GM19395 (cell line): ENCODE results near the gene CADM2.

ENCODE experiments used
- ATAC-seq: cut with Tn5 transposase; IDR thresholded peaks from one replicate; pipeline ENCODE4 v1.9.1; 2021; ENCODE audit warnings: mild to moderate bottlenecking, moderate library complexity; ENCODE audit not compliant: unreplicated experiment

CADM2 gene

DNA sequence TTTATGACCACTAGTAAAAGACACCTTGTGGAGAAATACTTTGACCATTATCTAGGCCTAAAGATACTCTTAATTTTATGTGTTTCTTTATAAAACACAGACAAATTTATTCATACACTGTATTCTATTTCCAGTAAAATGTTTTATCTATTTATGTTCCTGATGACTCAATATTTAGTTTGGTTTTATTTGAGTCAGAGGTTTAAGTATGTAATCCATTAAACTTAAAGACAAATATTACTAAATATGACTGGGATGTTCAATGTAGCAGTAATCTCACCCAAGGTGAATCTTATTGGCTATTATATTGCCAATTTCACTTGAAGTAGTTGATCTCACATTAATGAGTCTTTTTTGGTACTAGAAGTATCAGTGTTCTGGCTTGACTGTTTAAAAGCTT lies 799.7 kb downstream of the CADM2 start:
- ATAC-seq = no peak

DNA sequence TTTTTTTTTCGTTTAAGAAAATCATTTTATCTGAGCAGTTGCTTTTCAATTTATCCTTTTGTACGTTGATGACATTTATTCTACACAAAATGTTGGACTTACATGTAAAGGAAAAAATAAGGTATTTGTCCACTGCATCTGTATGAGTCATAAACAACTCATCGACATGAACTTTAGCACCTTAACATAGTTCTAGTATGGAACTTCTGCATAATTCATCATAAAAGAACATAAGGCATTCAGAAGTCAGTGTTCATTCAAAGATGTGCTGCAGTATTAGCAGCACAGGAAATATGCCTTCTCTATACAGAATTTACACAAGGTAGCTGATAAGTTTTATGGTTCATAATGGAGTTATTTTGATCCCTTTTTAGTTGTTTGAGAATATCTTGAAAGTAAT lies 801.6 kb downstream of the CADM2 start:
- ATAC-seq = no peak

- ATAC-seq = no peak
These were observed 822.0 kb downstream of the CADM2 start for GRCh38 chr3:85780806-85781205.

GRCh38 chr3:85781806-85782205 lies 823.0 kb downstream of the CADM2 start:
- ATAC-seq = no peak

- no peak for ATAC-seq
These were observed 824.5 kb downstream of the CADM2 start for GRCh38 chr3:85783291-85783690.

DNA sequence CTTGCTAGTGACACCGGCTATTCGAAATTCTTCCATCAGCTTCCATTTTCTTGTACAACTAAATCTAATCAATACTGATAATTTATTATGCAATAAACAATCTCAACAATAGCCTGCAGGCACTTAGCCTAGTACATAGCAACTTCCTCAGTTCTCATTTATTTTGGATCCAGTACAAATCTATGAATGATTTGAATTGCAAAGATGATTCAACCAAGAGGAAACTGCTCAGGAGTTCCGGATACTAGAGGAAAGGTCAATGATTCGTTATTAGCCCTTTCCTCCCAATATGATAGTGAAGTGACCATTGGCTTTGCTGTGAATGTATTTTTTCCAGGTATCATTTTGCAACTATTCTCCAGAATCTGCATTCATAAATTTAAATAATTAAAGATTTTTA lies 827.0 kb downstream of the CADM2 start:
- no peak for ATAC-seq

DNA sequence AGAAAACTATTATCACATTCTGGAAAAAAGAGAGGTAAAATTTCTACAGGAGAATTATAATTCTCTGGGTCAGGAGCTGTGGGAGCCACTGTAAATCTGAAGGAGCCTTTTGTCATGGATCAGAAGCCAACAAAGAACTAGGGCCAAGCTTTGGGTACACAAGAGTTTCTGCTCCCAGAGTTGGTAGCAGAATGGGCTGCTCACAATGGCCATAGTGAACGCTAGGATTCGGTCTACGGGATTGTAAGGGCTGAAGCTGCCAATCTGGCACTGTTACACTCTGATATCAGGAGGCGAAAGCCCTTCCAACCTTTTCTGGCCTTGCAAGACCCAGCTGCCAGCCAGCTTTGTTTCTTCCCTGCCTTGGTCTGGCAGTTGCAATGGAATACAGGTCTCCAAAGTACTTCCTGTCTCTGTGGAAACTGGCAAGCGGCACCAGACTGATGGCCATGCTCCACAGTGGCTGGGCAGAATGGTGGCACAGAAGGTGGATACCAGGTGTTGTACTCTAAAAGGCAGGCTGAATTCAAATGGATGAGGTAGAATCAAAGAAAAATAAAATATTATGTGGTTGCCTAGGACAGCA lies 831.7 kb downstream of the CADM2 start:
- no peak for ATAC-seq

DNA sequence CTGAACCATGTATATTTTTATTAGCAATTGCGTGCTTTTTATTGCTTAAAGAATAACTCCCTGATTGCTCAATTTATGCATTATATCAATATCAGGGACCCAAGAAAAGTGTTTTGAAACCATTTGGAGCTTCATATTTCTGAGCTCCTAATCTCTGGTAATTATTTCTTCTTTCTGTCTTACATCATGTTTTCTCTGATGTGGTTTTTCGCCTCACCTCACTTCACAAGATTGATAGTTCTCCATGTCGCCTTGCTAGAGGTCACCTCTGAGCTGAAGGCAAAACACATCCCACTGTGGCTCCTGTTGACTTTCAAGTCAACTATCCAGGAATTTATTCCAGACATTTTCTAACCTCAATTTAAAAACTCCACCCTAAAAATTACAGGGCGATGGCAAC lies 837.4 kb downstream of the CADM2 start:
- no peak for ATAC-seq

- ATAC-seq = no peak
These were observed 841.9 kb downstream of the CADM2 start for GRCh38 chr3:85800676-85801075.

GRCh38 chr3:85801955-85802354 lies 843.2 kb downstream of the CADM2 start:
- no peak for ATAC-seq

DNA sequence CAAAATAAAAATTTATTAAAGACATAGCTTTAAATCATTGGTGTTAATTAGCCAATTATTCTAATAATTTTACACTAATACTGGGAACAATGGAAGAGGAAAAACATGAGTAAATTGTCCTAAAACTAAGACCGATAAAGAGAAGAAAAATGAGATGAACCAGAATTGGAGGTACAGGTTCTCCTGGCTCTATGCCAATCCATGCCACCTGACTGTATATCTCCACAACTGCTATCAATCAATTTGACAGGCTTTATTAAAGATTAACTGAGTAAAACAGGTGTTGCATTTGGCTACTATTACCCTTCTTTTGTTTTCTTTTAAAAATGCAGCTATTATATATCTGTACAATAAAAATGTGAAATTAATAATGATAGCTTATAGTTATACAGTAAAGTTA lies 850.0 kb downstream of the CADM2 start:
- ATAC-seq = no peak

DNA sequence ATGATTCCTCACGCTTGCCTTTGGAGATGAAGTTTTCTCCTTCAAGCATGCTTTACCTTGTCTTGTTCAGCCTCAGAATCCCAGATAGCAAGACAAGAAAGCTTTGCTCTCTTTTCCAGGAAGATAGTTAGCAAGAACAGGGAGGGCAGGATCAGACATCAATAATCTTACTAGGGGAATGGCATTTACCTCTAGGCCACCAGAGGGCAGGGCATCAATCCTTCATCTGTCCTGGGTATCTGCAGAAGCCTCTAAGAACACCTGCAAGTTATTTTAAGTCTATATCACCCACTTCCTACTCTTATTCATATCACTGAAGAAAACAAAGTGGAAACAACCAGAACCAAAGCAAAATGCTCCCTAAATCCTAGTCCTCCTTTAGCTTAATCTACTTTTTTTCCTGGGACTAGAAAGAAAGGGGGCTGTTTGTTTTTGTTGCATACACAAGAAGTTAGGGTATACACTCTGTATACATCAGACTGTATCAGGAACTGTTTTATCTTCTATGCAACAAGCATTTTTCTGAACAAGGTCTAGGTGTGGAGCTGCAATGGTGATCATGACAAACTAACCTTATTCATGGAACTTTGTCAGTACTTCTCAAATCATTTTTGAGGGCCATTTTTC lies 862.5 kb downstream of the CADM2 start:
- ATAC-seq = no peak

GRCh38 chr3:85835857-85836440 lies 877.2 kb downstream of the CADM2 start:
- ATAC-seq = no peak

DNA sequence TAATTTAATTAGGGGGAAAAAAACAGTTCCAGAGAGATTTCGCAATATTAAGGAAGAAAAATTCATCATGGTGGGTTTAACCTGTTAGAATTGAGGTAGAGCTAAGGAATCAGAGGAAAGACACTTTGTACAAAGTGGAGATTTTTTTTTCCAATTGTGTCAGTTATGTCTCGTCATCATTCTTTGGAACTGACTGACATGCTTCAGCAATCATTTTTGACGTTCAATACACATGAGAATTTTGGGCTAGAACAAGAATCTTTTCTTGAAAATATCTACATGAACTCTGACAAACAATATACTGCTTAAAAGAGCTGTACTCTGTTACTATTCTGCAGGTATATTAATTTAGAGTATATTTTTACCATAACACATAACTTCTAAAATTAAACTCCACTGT lies 878.6 kb downstream of the CADM2 start:
- no peak for ATAC-seq

- no peak for ATAC-seq
These were observed 880.1 kb downstream of the CADM2 start for GRCh38 chr3:85838921-85839320.

- no peak for ATAC-seq
These were observed 883.3 kb downstream of the CADM2 start for GRCh38 chr3:85842081-85842480.

GRCh38 chr3:85846940-85847339 lies 888.2 kb downstream of the CADM2 start:
- no peak for ATAC-seq

DNA sequence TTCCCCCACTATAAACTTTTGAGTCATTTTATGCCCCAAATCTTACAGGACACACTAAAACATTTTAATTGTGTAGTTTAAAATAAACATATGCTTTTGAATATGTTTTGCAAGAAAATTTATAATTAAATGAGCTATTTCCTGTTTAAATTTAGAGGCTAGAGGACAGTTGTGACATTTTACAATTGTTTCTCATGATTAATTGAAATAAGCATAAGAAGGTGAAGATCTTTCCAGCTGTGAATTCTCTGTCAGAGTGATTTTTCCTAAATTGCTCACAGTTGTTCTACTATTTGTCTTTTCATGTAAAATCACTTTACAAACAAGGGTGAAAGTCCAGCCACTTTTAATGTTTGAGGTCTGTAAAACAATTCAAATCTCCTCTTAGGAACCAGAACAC lies 892.3 kb downstream of the CADM2 start:
- ATAC-seq = no peak

DNA sequence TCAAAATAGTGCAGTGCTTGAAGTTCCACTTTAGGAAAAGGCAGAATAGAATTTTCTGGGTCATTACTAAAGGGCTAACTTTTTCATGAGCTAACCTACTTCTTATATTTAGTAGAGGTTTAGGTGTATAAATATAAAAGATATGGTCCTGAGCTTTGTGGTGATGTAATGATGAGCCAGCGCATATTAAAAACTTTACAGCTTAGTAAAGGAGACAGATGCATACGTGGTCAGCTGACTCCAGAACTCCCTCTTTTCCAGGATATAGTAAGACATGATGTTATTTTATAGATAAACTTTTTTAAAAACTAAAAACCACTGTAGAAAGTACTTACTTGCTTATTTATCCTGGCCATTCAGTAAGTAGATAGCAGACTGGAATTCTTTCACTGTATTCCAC lies 895.0 kb downstream of the CADM2 start:
- no peak for ATAC-seq

DNA sequence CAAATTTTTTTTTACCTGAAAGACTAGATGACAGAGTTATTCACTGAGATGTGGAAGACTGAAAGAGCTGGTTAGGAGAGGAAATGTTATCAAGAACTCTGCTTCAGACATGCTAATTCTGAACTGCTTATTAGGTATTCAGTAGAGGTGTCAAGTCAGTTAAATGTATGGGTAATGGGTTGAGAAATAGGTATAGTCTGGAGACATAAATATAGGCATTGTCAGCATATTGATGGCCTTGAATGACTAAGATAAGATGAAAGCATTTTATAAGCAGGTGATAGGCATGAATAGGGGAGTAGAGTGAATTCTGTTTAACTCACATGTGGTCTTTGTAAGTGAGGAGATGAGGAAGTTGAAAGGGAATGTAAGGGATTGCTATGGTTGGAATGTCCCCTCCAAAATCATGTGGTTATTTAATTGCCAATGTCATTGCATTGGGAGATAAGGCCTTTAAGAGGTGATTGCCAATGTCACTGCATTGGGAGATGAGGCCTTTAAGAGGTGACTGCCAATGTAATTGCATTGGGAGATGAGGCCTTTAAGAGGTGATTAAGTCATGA lies 904.2 kb downstream of the CADM2 start:
- no peak for ATAC-seq

- ATAC-seq = no peak
These were observed 906.1 kb downstream of the CADM2 start for GRCh38 chr3:85864896-85865295.

- ATAC-seq = no peak
These were observed 908.3 kb downstream of the CADM2 start for GRCh38 chr3:85867072-85867471.
